Mesenchymal stem cell (in vitro differentiated cells and primary cell): ENCODE results near the gene NAALADL2.
"Not testable (repeated sequence)": the region's sequence is repeated elsewhere in the genome, so short reads cannot be mapped to it uniquely, and the experiment has no call there.

Experiments used
- DNase-seq: peaks from one replicate; pipeline ENCODE4 v3.0.0-alpha.2; 2013
- H2AFZ ChIP-seq: one replicate; pipeline ENCODE4 v1.6.1; 2013; ENCODE audit warnings: low read depth, mild to moderate bottlenecking, control low read depth, inconsistent platforms, low read length, moderate library complexity
- H2AK5ac ChIP-seq: 2 replicates; pipeline ENCODE4 v1.6.1; 2013; ENCODE audit warnings: low read length, moderate library complexity, mild to moderate bottlenecking, inconsistent platforms; ENCODE audit not compliant: severe bottlenecking
- H2BK120ac ChIP-seq: one replicate; pipeline ENCODE4 v1.6.1; 2013; ENCODE audit warnings: low read depth, mild to moderate bottlenecking, inconsistent platforms, low read length, moderate library complexity
- H2BK12ac ChIP-seq, 2 experiments: one replicate each; pipeline ENCODE4 v1.6.1; 2013; ENCODE audit warnings: inconsistent platforms in 2 of 2, low read length in 2 of 2, mild to moderate bottlenecking in 2 of 2, moderate library complexity in 2 of 2, control low read depth in 1 of 2
- H2BK15ac ChIP-seq: one replicate; pipeline ENCODE4 v1.6.1; 2013; ENCODE audit warnings: mild to moderate bottlenecking, low read depth, inconsistent platforms; ENCODE audit not compliant: poor library complexity, severe bottlenecking
- H2BK5ac ChIP-seq: 2 replicates; pipeline ENCODE4 v1.6.1; 2013; ENCODE audit warnings: low read depth, mild to moderate bottlenecking, low read length, control low read depth, inconsistent platforms; ENCODE audit not compliant: poor library complexity, severe bottlenecking
- H3K14ac ChIP-seq, 2 experiments: one replicate each; pipeline ENCODE4 v1.6.1; 2013; ENCODE audit warnings: inconsistent platforms in 2 of 2, low read length in 2 of 2, control low read depth in 1 of 2, mild to moderate bottlenecking in 1 of 2, moderate library complexity in 1 of 2
- H3K18ac ChIP-seq, 2 experiments: one replicate each; pipeline ENCODE4 v1.6.1; 2013; ENCODE audit warnings: inconsistent platforms in 2 of 2, low read length in 2 of 2, control low read depth in 1 of 2, low read depth in 1 of 2, mild to moderate bottlenecking in 1 of 2
- H3K23ac ChIP-seq, 2 experiments: one replicate each; pipeline ENCODE4 v1.6.1; 2013; ENCODE audit warnings: inconsistent platforms in 2 of 2, low read length in 2 of 2, mild to moderate bottlenecking in 2 of 2, moderate library complexity in 2 of 2, control low read depth in 1 of 2
- H3K27ac ChIP-seq: 2 replicates; pipeline ENCODE4 v1.5.1; 2013; ENCODE audit warnings: mild to moderate bottlenecking, moderate library complexity, low read length, control low read depth, inconsistent platforms; ENCODE audit not compliant: poor library complexity, severe bottlenecking
- H3K27me3 ChIP-seq, 2 experiments: 2 replicates each; pipeline versions ENCODE4 v1.6.1 to v1.7.0; 2013; ENCODE audit warnings: low read length in 2 of 2, mild to moderate bottlenecking in 2 of 2, moderate library complexity in 2 of 2, control low read depth in 1 of 2, inconsistent platforms in 1 of 2; ENCODE audit not compliant: control insufficient read depth in 1 of 2, insufficient read depth in 1 of 2
- H3K36me3 ChIP-seq, 2 experiments: 2 replicates each; pipeline versions ENCODE4 v1.6.1 to v1.7.0; 2013; ENCODE audit warnings: low read length in 2 of 2, control low read depth in 1 of 2, inconsistent platforms in 1 of 2, low read depth in 1 of 2, mild to moderate bottlenecking in 1 of 2; ENCODE audit not compliant: insufficient read depth in 2 of 2, control insufficient read depth in 1 of 2
- H3K4ac ChIP-seq, 2 experiments: one replicate each; pipeline ENCODE4 v1.6.1; 2013; ENCODE audit warnings: inconsistent platforms in 2 of 2, low read length in 2 of 2, mild to moderate bottlenecking in 2 of 2, moderate library complexity in 2 of 2, control low read depth in 1 of 2, low read depth in 1 of 2
- H3K4me1 ChIP-seq: 2 replicates; pipeline ENCODE4 v1.6.1; 2013; ENCODE audit warnings: low read depth, low read length, control low read depth; ENCODE audit not compliant: control insufficient read depth, insufficient read depth
- H3K4me2 ChIP-seq: 2 replicates; pipeline ENCODE4 v1.6.1; 2013; ENCODE audit warnings: low read length, mild to moderate bottlenecking, inconsistent platforms; ENCODE audit not compliant: poor library complexity, severe bottlenecking
- H3K4me3 ChIP-seq, 2 experiments: 2 replicates each; pipeline versions ENCODE4 v1.5.1 to v1.7.0; 2013; ENCODE audit warnings: low read length in 2 of 2, mild to moderate bottlenecking in 2 of 2, control low read depth in 1 of 2, low read depth in 1 of 2; ENCODE audit not compliant: insufficient read depth in 1 of 2
- H3K79me1 ChIP-seq: replicated peaks from 2 replicates; pipeline ENCODE4 v1.6.1; 2013; ENCODE audit warnings: mild to moderate bottlenecking, control low read depth, low read length, inconsistent platforms; ENCODE audit not compliant: poor library complexity, severe bottlenecking
- H3K9ac ChIP-seq: 2 replicates; pipeline ENCODE4 v1.7.0; 2013; ENCODE audit warnings: mild to moderate bottlenecking, low read length, moderate library complexity
- H3K9me3 ChIP-seq: 2 replicates; pipeline ENCODE4 v1.7.0; 2013; ENCODE audit warnings: mild to moderate bottlenecking, low read length; ENCODE audit not compliant: control insufficient read depth
- H4K8ac ChIP-seq: one replicate; pipeline ENCODE4 v1.6.1; 2013; ENCODE audit warnings: inconsistent platforms, mild to moderate bottlenecking, low read length, moderate library complexity
- H4K91ac ChIP-seq: one replicate; pipeline ENCODE4 v1.6.1; 2013; ENCODE audit warnings: mild to moderate bottlenecking, low read length, inconsistent platforms
- WGBS: methylation state at CpG from one replicate; pipeline ENCODE4 v1.1.7; 2013; ENCODE audit warnings: mixed read lengths; 5-methylcytosine and 5-hydroxymethylcytosine counted together

Gene NAALADL2

GRCh38 chr3:175082631-175083030, 223.5 kb downstream of the NAALADL2 start:
- Histone ChIP-seq H2BK15ac (no peak overlapping the region), H3K14ac (no peak overlapping the region), H3K79me1 (no peaks in the 10 kb centered on the region), H2AK5ac (no peak overlapping the region), H2AFZ (no peak overlapping the region), H3K27me3 (no peaks in the 10 kb centered on the region), H2BK5ac (no peak overlapping the region), H4K91ac (no peak overlapping the region), H3K27ac (no peak overlapping the region), H3K18ac (no peak overlapping the region), H3K4me2 (no peak overlapping the region), H3K4me3 (no peak overlapping the region), H3K23ac (no peak overlapping the region), H2BK120ac (no peak overlapping the region), H4K8ac (no peak overlapping the region), H2BK12ac (no peak overlapping the region), H3K4ac (no peak overlapping the region), H3K4me1 (no peaks in the 10 kb centered on the region), H3K9ac (no peak overlapping the region), H3K36me3 (no peaks in the 10 kb centered on the region), H3K9me3 (no peaks in the 10 kb centered on the region)
- no peak for DNase-seq

GRCh38 chr3:175087128-175087527, 228.0 kb downstream of the NAALADL2 start:
- not testable (repeated sequence) for H3K4me1 ChIP-seq, H3K18ac ChIP-seq, H2AFZ ChIP-seq, DNase-seq, H2BK5ac ChIP-seq, H4K8ac ChIP-seq, H2BK120ac ChIP-seq, H3K9ac ChIP-seq, H3K79me1 ChIP-seq, H3K27ac ChIP-seq, H2BK12ac ChIP-seq, H3K27me3 ChIP-seq, H3K23ac ChIP-seq, H3K4me3 ChIP-seq, H3K4ac ChIP-seq, H3K36me3 ChIP-seq, H3K14ac ChIP-seq, H2AK5ac ChIP-seq, H2BK15ac ChIP-seq, H3K9me3 ChIP-seq, H3K4me2 ChIP-seq, H4K91ac ChIP-seq
- 99% methylated on average over 4 of the region's 19 CpGs for WGBS

- no peaks in the 10 kb centered on the region for H3K36me3 ChIP-seq
- H3K14ac ChIP-seq = no peak overlapping the region
- H4K8ac ChIP-seq = no peak overlapping the region
- H2BK120ac ChIP-seq = no peak overlapping the region
- H2AK5ac ChIP-seq = no peak overlapping the region
- no peak overlapping the region for H2BK5ac ChIP-seq
- WGBS = 88% methylated on average over 3 of the region's 3 CpGs
- no peak overlapping the region for H3K4me2 ChIP-seq
- no peak overlapping the region for H3K23ac ChIP-seq
- H3K27ac ChIP-seq = no peak overlapping the region
- H3K9ac ChIP-seq = no peak overlapping the region
- no peak overlapping the region for H3K4me3 ChIP-seq
- H4K91ac ChIP-seq = no peak overlapping the region
- H3K4me1 ChIP-seq = no peaks in the 10 kb centered on the region
- H3K79me1 ChIP-seq = no peaks in the 10 kb centered on the region
- no peak overlapping the region for H2BK12ac ChIP-seq
- H3K4ac ChIP-seq = no peak overlapping the region
- no peak overlapping the region for H3K18ac ChIP-seq
- H2AFZ ChIP-seq = no peak overlapping the region
- H3K9me3 ChIP-seq = no peaks in the 10 kb centered on the region
- H2BK15ac ChIP-seq = no peak overlapping the region
- H3K27me3 ChIP-seq = no peaks in the 10 kb centered on the region
- DNase-seq = no peak
These were observed 229.7 kb downstream of the NAALADL2 start for GRCh38 chr3:175088766-175089380.

GRCh38 chr3:175091426-175092114, 232.4 kb downstream of the NAALADL2 start:
- H3K4me1 ChIP-seq = no peaks in the 10 kb centered on the region
- no peaks in the 10 kb centered on the region for H3K36me3 ChIP-seq
- no peaks in the 10 kb centered on the region for H3K27me3 ChIP-seq
- no peak overlapping the region for H3K23ac ChIP-seq
- no peak overlapping the region for H3K27ac ChIP-seq
- H3K4ac ChIP-seq = no peak overlapping the region
- DNase-seq = no peak
- no peak overlapping the region for H2BK15ac ChIP-seq
- no peak overlapping the region for H3K18ac ChIP-seq
- H2BK12ac ChIP-seq = no peak overlapping the region
- H3K9ac ChIP-seq = no peak overlapping the region
- no peak overlapping the region for H2AFZ ChIP-seq
- H2BK120ac ChIP-seq = no peak overlapping the region
- H3K79me1 ChIP-seq = no peaks in the 10 kb centered on the region
- no peak overlapping the region for H3K4me2 ChIP-seq
- no peak overlapping the region for H3K4me3 ChIP-seq
- WGBS = 83% methylated on average over 1 of the region's 7 CpGs
- H3K14ac ChIP-seq = no peak overlapping the region
- H4K8ac ChIP-seq = no peak overlapping the region
- H4K91ac ChIP-seq = no peak overlapping the region
- H2BK5ac ChIP-seq = no peak overlapping the region
- no peak overlapping the region for H2AK5ac ChIP-seq
- no peaks in the 10 kb centered on the region for H3K9me3 ChIP-seq
